ENCODE results near the gene ABHD16A. TPM values are rescaled to one million over a fixed set of nuclear protein-coding genes. Genes with fewer than 3 reads are reported as not detected.

The ABHD16A gene
- polyA plus RNA-seq, 2 of the 4 experiments (the other 2 are of a cell fraction), result 16.6 to 22.3 TPM

DNA sequence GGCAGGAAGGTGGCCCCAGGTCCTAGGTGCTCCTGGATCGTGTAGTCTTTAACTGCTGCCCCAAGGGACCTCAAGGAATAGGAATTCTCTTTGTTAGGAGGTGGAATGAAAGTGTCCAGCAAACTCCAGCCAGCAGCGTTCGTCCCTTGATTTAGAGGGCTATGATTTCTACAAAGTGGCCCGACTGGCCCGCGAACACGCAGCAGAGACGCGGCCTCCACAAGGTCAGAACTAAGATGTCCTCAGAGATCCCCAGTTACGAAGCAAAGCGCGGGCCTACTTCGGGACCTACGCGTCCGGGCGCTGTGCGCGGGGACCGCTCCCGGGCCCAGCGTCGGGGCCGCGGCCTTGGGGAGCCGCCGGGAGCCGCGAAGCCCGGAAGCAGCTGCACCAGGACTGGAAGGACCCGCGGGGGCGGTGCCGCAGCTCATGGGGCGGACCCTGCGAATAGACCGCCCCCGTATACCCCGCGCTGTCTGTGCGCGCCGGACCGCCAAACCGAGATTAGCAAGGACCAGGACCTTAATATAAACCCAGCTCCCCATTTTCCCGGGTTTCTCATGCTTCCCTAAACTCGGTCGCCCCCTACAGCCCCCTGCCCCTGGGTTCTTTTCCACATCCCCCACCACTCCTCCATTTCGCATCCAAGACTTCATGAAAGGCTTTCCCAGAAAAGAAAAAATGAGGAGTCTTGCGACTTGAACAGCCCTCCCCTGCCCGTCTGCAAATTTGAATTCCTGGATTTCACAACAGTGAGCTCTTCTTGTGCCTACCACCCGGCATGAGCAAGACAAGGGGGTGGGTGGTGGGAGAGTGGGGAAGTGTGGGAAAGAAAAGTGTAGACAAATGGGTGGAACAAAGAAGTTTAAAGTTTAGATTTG, 42.5 kb downstream of the ABHD16A start, which contains the start of gene C6orf47:
Gene C6orf47, minus strand, starts transcription at position 398 of the 881 bp plus-strand sequence. CDS start 831 bp downstream, outside the sequence.
- WGBS (ENCODE audit: missing lambda C conversion rate), result 2% methylated on average over 19 of the region's 52 CpGs
- Histone ChIP-seq H3K27ac (peak within 1 kb of the TSS; percentile 93 to 99), H3K9me3 (no peaks in the 10 kb centered on the region), H3K4me2 (peak within 1 kb of the TSS; percentile 99), H3K4me3 (peak within 1 kb of the TSS; percentile 91), H3K4me1 (peaks cover 31% of the 10 kb centered on the region)
- ATAC-seq (peak; percentile 71 to 86), FAIRE-seq (no peak), DNase-seq (ENCODE audit: low read depth in 1 of 2, low spot score in 1 of 2) (peak; percentile 72 to 73)
- POLR2A ChIA-PET, result interaction anchor here (0.6 to 1.5 kb wide), 8 partner anchors 9 to 238 kb away, joined by 3 to 11 read pairs (median 4); partner anchors contain the start of genes DDX39B, HSPA1A, HSPA1B and HSPA1L
- CTCF ChIA-PET, result interaction anchor here (0.6 to 1.5 kb wide), 4 partner anchors 8 to 315 kb away, joined by 3 to 4 read pairs (median 4); partner anchors contain the start of gene BAG6
- TF ChIP-seq, protein P1, sequence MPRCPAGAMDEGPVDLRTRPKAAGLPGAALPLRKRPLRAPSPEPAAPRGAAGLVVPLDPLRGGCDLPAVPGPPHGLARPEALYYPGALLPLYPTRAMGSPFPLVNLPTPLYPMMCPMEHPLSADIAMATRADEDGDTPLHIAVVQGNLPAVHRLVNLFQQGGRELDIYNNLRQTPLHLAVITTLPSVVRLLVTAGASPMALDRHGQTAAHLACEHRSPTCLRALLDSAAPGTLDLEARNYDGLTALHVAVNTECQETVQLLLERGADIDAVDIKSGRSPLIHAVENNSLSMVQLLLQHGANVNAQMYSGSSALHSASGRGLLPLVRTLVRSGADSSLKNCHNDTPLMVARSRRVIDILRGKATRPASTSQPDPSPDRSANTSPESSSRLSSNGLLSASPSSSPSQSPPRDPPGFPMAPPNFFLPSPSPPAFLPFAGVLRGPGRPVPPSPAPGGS (IDR thresholded peaks at IDR 0.05), result peak; percentile 71; the same call in 1 of the 3 replicates
- TF ChIP-seq, protein P2, sequence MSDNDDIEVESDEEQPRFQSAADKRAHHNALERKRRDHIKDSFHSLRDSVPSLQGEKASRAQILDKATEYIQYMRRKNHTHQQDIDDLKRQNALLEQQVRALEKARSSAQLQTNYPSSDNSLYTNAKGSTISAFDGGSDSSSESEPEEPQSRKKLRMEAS (IDR thresholded peaks at IDR 0.05), result peak; percentile 18
- no peak for TF ChIP-seq ZC3H11A (IDR thresholded peaks at IDR 0.05)
- TF ChIP-seq TP53 (CRISPR knock-in tag; IDR thresholded peaks at IDR 0.05), result peak; percentile 82; the same call in 1 of the 2 replicates
- TF ChIP-seq, protein P3, sequence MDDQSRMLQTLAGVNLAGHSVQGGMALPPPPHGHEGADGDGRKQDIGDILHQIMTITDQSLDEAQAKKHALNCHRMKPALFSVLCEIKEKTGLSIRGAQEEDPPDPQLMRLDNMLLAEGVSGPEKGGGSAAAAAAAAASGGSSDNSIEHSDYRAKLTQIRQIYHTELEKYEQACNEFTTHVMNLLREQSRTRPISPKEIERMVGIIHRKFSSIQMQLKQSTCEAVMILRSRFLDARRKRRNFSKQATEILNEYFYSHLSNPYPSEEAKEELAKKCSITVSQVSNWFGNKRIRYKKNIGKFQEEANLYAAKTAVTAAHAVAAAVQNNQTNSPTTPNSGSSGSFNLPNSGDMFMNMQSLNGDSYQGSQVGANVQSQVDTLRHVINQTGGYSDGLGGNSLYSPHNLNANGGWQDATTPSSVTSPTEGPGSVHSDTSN (IDR thresholded peaks at IDR 0.05), result peak; percentile 54; the same call in 1 of the 2 replicates
- TF ChIP-seq CHD4 (IDR thresholded peaks at IDR 0.05; ENCODE audit: borderline replicate concordance), result no peak
- TF ChIP-seq, protein P4, sequence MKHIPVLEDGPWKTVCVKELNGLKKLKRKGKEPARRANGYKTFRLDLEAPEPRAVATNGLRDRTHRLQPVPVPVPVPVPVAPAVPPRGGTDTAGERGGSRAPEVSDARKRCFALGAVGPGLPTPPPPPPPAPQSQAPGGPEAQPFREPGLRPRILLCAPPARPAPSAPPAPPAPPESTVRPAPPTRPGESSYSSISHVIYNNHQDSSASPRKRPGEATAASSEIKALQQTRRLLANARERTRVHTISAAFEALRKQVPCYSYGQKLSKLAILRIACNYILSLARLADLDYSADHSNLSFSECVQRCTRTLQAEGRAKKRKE (CRISPR knock-in tag; IDR thresholded peaks at IDR 0.05; ENCODE audit: low read depth), result no peak
- peak in 1 of 2 experiments; percentile 80; a peak in 2 of 5 replicates for TF ChIP-seq JUN (IDR thresholded peaks at IDR 0.05)
- TF ChIP-seq PHF8 (IDR thresholded peaks at IDR 0.05; ENCODE audit: borderline replicate concordance, low read depth), result peak; percentile 81; the same call in 1 of the 2 replicates
- peak; percentile 73 for TF ChIP-seq POLR2A (IDR thresholded peaks at IDR 0.05; ENCODE audit: low read length)
- no peak for TF ChIP-seq EHF (CRISPR knock-in tag; IDR thresholded peaks at IDR 0.05)
- TF ChIP-seq, protein P5, sequence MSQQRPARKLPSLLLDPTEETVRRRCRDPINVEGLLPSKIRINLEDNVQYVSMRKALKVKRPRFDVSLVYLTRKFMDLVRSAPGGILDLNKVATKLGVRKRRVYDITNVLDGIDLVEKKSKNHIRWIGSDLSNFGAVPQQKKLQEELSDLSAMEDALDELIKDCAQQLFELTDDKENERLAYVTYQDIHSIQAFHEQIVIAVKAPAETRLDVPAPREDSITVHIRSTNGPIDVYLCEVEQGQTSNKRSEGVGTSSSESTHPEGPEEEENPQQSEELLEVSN (IDR thresholded peaks at IDR 0.05; ENCODE audit: borderline replicate concordance, low read depth), result peak; percentile 34; the same call in 1 of the 2 replicates

DNA sequence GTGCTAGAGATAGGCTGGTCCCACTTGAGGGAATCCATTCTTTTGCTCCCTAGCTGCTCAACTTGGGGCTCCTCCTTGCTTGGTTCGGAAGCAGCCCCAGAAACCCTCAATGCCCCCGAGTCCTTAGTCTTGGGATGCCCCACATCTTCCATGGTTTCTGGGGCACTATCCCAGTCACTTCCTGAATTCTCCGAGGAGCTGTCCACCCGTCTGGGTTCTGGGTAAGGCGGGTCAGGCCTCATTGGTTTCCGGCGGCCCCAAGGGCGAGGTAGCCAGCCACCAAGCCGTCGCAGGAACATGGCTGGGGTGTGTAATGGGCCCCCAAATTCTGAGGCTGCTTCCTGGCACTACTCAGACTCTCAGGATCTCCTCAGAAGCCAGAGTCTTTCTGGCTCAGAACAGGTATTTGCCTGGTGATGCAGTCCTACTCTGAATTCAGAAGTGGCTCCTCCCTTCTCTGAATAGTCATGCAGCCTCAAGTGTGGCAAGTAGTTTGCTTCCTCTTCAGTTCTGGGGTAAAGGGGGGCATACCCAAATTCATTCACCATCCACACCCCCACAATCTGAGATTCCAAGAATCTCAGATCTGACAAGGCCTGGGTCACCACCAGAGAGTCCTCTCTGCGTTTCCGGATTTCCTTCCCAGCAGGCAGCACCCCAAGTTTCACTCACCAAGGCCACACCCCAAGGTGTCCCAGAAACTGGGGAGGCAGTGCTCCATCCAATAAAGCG, 43.3 kb downstream of the ABHD16A start:
- POLR2A ChIA-PET, result interaction anchor here (0.6 to 1.5 kb wide), 7 partner anchors 8 to 239 kb away, joined by 3 to 11 read pairs (median 4); partner anchors contain the start of genes DDX39B, HSPA1A, HSPA1B and HSPA1L
- DNase-seq (ENCODE audit: low read depth in 1 of 2, low spot score in 1 of 2) (no peak), FAIRE-seq (no peak), ATAC-seq (peak in 1 of 2 experiments; percentile 7; a peak in 2 of 6 replicates)
- Histone ChIP-seq H3K4me3 (peak overlapping the region; percentile 91), H3K4me2 (peak overlapping the region; percentile 99), H3K4me1 (peaks cover 31% of the 10 kb centered on the region), H3K9me3 (no peaks in the 10 kb centered on the region), H3K27ac (peak overlapping the region; percentile 93 to 99)
- TF ChIP-seq, protein P6, sequence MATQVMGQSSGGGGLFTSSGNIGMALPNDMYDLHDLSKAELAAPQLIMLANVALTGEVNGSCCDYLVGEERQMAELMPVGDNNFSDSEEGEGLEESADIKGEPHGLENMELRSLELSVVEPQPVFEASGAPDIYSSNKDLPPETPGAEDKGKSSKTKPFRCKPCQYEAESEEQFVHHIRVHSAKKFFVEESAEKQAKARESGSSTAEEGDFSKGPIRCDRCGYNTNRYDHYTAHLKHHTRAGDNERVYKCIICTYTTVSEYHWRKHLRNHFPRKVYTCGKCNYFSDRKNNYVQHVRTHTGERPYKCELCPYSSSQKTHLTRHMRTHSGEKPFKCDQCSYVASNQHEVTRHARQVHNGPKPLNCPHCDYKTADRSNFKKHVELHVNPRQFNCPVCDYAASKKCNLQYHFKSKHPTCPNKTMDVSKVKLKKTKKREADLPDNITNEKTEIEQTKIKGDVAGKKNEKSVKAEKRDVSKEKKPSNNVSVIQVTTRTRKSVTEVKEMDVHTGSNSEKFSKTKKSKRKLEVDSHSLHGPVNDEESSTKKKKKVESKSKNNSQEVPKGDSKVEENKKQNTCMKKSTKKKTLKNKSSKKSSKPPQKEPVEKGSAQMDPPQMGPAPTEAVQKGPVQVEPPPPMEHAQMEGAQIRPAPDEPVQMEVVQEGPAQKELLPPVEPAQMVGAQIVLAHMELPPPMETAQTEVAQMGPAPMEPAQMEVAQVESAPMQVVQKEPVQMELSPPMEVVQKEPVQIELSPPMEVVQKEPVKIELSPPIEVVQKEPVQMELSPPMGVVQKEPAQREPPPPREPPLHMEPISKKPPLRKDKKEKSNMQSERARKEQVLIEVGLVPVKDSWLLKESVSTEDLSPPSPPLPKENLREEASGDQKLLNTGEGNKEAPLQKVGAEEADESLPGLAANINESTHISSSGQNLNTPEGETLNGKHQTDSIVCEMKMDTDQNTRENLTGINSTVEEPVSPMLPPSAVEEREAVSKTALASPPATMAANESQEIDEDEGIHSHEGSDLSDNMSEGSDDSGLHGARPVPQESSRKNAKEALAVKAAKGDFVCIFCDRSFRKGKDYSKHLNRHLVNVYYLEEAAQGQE (IDR thresholded peaks at IDR 0.05), result peak; percentile 60
- TF ChIP-seq TP53 (CRISPR knock-in tag; IDR thresholded peaks at IDR 0.05), result no peak
- CTCF ChIA-PET, result interaction anchor here (1.1 kb wide), 1 partner anchor 7 kb away, joined by 3 read pairs; the partner anchor contains the start of gene BAG6
- WGBS (ENCODE audit: missing lambda C conversion rate), result no CpG with 5 or more reads among the region's 13 CpGs

Measured in A549 (cell line).